ENCODE results near the gene CEACAM6. TPM values are rescaled to one million over a fixed set of nuclear protein-coding genes. Genes with fewer than 3 reads are reported as not detected.

Gene CEACAM6
- total RNA-seq, 1 experiment from 2014 or later: 0.37 TPM

GRCh38 chr19:41807176-41807575, 51.8 kb downstream of the CEACAM6 start (continued):
- TF ChIP-seq PREB (CRISPR knock-in tag; IDR thresholded peaks at IDR 0.05; ENCODE audit: borderline replicate concordance) (no peak), ZMAT4 (CRISPR knock-in tag; IDR thresholded peaks at IDR 0.05) (no peak)

GRCh38 chr19:41808663-41809566, 53.6 kb downstream of the CEACAM6 start:
- Mint-ChIP-seq H3K27ac (no peak overlapping the region), H3K9me3 (no peaks in the 10 kb centered on the region), H3K4me1 (no peaks in the 10 kb centered on the region), H3K36me3 (no peaks in the 10 kb centered on the region), H3K27me3 (ENCODE audit: low read depth) (no peaks in the 10 kb centered on the region; the same call in 1 of the 2 replicates), H3K4me3 (no peak overlapping the region)
- no peak for DNase-seq (ENCODE audit: low spot score)
- ATAC-seq: no peak
- POLR2A ChIA-PET: no interaction called here
- CTCF ChIA-PET: interaction anchor here (1.1 kb wide), 1 partner anchor 16 kb away, joined by 3 read pairs; no protein-coding TSS in a partner anchor
- TF ChIP-seq ZNF416 (CRISPR knock-in tag; IDR thresholded peaks at IDR 0.05) (no peak), FOXK1 (CRISPR knock-in tag; IDR thresholded peaks at IDR 0.05) (no peak), CDX4 (CRISPR knock-in tag; IDR thresholded peaks at IDR 0.05; ENCODE audit: borderline replicate concordance) (no peak), AR (CRISPR knock-in tag; IDR thresholded peaks at IDR 0.05) (no peak), KAT7 (CRISPR knock-in tag; IDR thresholded peaks at IDR 0.05; ENCODE audit: borderline replicate concordance) (no peak), ZNF263 (CRISPR knock-in tag; IDR thresholded peaks at IDR 0.05; ENCODE audit: low read depth) (no peak), ZNF121 (CRISPR knock-in tag; IDR thresholded peaks at IDR 0.05) (no peak)

GRCh38 chr19:41810301-41810700, 55.0 kb downstream of the CEACAM6 start:
- H3K36me3 Mint-ChIP-seq: no peaks in the 10 kb centered on the region
- DNase-seq (ENCODE audit: low spot score) (no peak), ATAC-seq (no peak)
- TF ChIP-seq HMGA2 (CRISPR knock-in tag; IDR thresholded peaks at IDR 0.05): no peak
- H3K9me3 Mint-ChIP-seq: no peaks in the 10 kb centered on the region
- H3K4me1 Mint-ChIP-seq: no peaks in the 10 kb centered on the region
- no peak overlapping the region for H3K4me3 Mint-ChIP-seq
- H3K27ac Mint-ChIP-seq: no peak overlapping the region
- POLR2A ChIA-PET: no interaction called here
- CTCF ChIA-PET: interaction anchor here (1.2 to 3.5 kb wide), 6 partner anchors 11 to 103 kb away, joined by 3 to 14 read pairs (median 6); no protein-coding TSS in a partner anchor
- H3K27me3 Mint-ChIP-seq (ENCODE audit: low read depth): no peaks in the 10 kb centered on the region; the same call in 1 of the 2 replicates

GRCh38 chr19:41811036-41811435, 55.7 kb downstream of the CEACAM6 start:
- Mint-ChIP-seq H3K27ac (no peak overlapping the region), H3K36me3 (no peaks in the 10 kb centered on the region), H3K27me3 (ENCODE audit: low read depth) (no peaks in the 10 kb centered on the region; the same call in 1 of the 2 replicates), H3K9me3 (no peaks in the 10 kb centered on the region), H3K4me3 (no peak overlapping the region), H3K4me1 (no peaks in the 10 kb centered on the region)
- TF ChIP-seq ZNF263 (CRISPR knock-in tag; IDR thresholded peaks at IDR 0.05; ENCODE audit: low read depth) (no peak), ZBTB21 (CRISPR knock-in tag; IDR thresholded peaks at IDR 0.05; ENCODE audit: borderline replicate concordance) (no peak)
- ATAC-seq: no peak
- DNase-seq (ENCODE audit: low spot score): no peak
- ChIA-PET CTCF (interaction anchor here (1.3 to 3.5 kb wide), 5 partner anchors 10 to 57 kb away, joined by 4 to 14 read pairs (median 7); no protein-coding TSS in a partner anchor), POLR2A (no interaction called here)
